HEK293 (cell line): ENCODE measurements around the gene ELOVL5.
A peak's percentile ranks its signal among the peaks of the same experiment; 100 is the strongest.

Experiments
- BCL6B ChIP-seq: fragments of 450-650 bp; formaldehyde crosslinking; IDR thresholded peaks from 2 replicates; pipeline ENCODE4 v1.5.1; 2017; ENCODE audit warnings: missing biosample characterization, missing genetic modification characterization
- HOXA7 ChIP-seq: sonication (generic); formaldehyde crosslinking; IDR thresholded peaks from 2 replicates; pipeline ENCODE4 v1.8.1; 2022; ENCODE audit warnings: missing genetic modification reagents, borderline replicate concordance
- IKZF3 ChIP-seq: fragments of 450-650 bp; IDR thresholded peaks from 2 replicates; pipeline ENCODE4 v1.5.0; 2018; ENCODE audit warnings: missing biosample characterization, mild to moderate bottlenecking, missing genetic modification characterization, moderate library complexity
- KLF17 ChIP-seq: fragments of 450-650 bp; formaldehyde crosslinking; IDR thresholded peaks from 2 replicates; pipeline ENCODE4 v1.5.1; 2016; ENCODE audit warnings: missing biosample characterization, missing genetic modification characterization
- KLF7 ChIP-seq: fragments of 450-650 bp; formaldehyde crosslinking; IDR thresholded peaks from 2 replicates; pipeline ENCODE4 v1.5.1; 2016; ENCODE audit warnings: missing biosample characterization, missing genetic modification characterization, borderline replicate concordance
- PBX3 ChIP-seq: sonication (generic); formaldehyde crosslinking; IDR thresholded peaks from 2 replicates; pipeline ENCODE4 v1.8.1; 2022; ENCODE audit warnings: mild to moderate bottlenecking, moderate library complexity, missing genetic modification reagents
- SP7 ChIP-seq: fragments of 450-650 bp; formaldehyde crosslinking; IDR thresholded peaks from 2 replicates; pipeline ENCODE4 v1.5.1; 2016; ENCODE audit warnings: missing biosample characterization, missing genetic modification characterization
- YY1 ChIP-seq: fragments of 450-650 bp; formaldehyde crosslinking; IDR thresholded peaks from 2 replicates; pipeline ENCODE4 v1.5.1; 2018; ENCODE audit warnings: missing biosample characterization, missing genetic modification characterization
- ZBTB6 ChIP-seq: fragments of 450-650 bp; formaldehyde crosslinking; IDR thresholded peaks from 2 replicates; pipeline ENCODE4 v1.5.1; 2017; ENCODE audit warnings: missing biosample characterization, missing genetic modification characterization
- ZNF10 ChIP-seq: fragments of 450-650 bp; formaldehyde crosslinking; IDR thresholded peaks from 2 replicates; pipeline ENCODE4 v1.5.1; 2017; ENCODE audit warnings: missing biosample characterization, missing genetic modification characterization
- ZNF112 ChIP-seq: fragments of 450-650 bp; formaldehyde crosslinking; IDR thresholded peaks from 2 replicates; pipeline ENCODE4 v1.5.0; 2017; ENCODE audit warnings: missing biosample characterization, missing genetic modification characterization
- ZNF174 ChIP-seq: fragments of 450-650 bp; formaldehyde crosslinking; IDR thresholded peaks from 2 replicates; pipeline ENCODE4 v1.5.0; 2017; ENCODE audit warnings: missing biosample characterization, mild to moderate bottlenecking, missing genetic modification characterization
- ZNF184 ChIP-seq: fragments of 450-650 bp; IDR thresholded peaks from 2 replicates; pipeline ENCODE4 v1.5.1; 2018; ENCODE audit warnings: missing biosample characterization, mild to moderate bottlenecking, missing genetic modification characterization
- ZNF274 ChIP-seq, 2 experiments: fragments of 200-500 bp in 1 of 2; fragments of 450-650 bp in 1 of 2; sonication (Bioruptor generic) in 1 of 2; formaldehyde crosslinking in 1 of 2; IDR thresholded peaks; 2 replicates each; pipeline versions ENCODE4 v1.5.1 to v1.6.1; 2014 to 2016; ENCODE audit warnings: borderline replicate concordance in 1 of 2, inconsistent platforms in 1 of 2, low read length in 1 of 2, missing biosample characterization in 1 of 2, missing genetic modification characterization in 1 of 2
- ZNF335 ChIP-seq: fragments of 450-650 bp; formaldehyde crosslinking; conservative IDR thresholded peaks from 2 replicates; pipeline ENCODE4 v1.5.1; 2016; ENCODE audit warnings: missing biosample characterization, missing genetic modification characterization
- ZNF362 ChIP-seq: fragments of 450-650 bp; formaldehyde crosslinking; IDR thresholded peaks from 2 replicates; pipeline ENCODE4 v1.5.1; 2016; ENCODE audit warnings: missing biosample characterization, missing genetic modification characterization
- ZNF366 ChIP-seq: fragments of 450-650 bp; formaldehyde crosslinking; conservative IDR thresholded peaks from 2 replicates; pipeline ENCODE4 v1.5.1; 2016; ENCODE audit warnings: missing biosample characterization, missing genetic modification characterization
- ZNF37A ChIP-seq: fragments of 450-650 bp; IDR thresholded peaks from 2 replicates; pipeline ENCODE4 v1.5.1; 2018; ENCODE audit warnings: missing biosample characterization, missing genetic modification characterization
- ZNF473 ChIP-seq: fragments of 450-650 bp; formaldehyde crosslinking; IDR thresholded peaks from 2 replicates; pipeline ENCODE4 v1.5.1; 2017; ENCODE audit warnings: missing biosample characterization, missing genetic modification characterization
- ZNF488 ChIP-seq: fragments of 450-650 bp; formaldehyde crosslinking; IDR thresholded peaks from 2 replicates; pipeline ENCODE4 v1.5.1; 2016; ENCODE audit warnings: missing biosample characterization, missing genetic modification characterization
- ZNF514 ChIP-seq: fragments of 450-650 bp; formaldehyde crosslinking; IDR thresholded peaks from 2 replicates; pipeline ENCODE4 v1.5.1; 2016; ENCODE audit warnings: missing biosample characterization, missing genetic modification characterization
- ZNF530 ChIP-seq: fragments of 450-650 bp; formaldehyde crosslinking; IDR thresholded peaks from 2 replicates; pipeline ENCODE4 v1.5.1; 2016; ENCODE audit warnings: low read depth, missing biosample characterization, missing genetic modification characterization
- ZNF549 ChIP-seq: fragments of 450-650 bp; IDR thresholded peaks from 2 replicates; pipeline ENCODE4 v1.5.1; 2018; ENCODE audit warnings: missing biosample characterization, missing genetic modification characterization, mild to moderate bottlenecking, inconsistent platforms, moderate library complexity
- ZNF580 ChIP-seq: fragments of 450-650 bp; formaldehyde crosslinking; IDR thresholded peaks from 2 replicates; pipeline ENCODE4 v1.5.1; 2016; ENCODE audit warnings: missing biosample characterization, missing genetic modification characterization
- ZNF585B ChIP-seq: fragments of 450-650 bp; formaldehyde crosslinking; IDR thresholded peaks from 2 replicates; pipeline ENCODE4 v1.5.1; 2016; ENCODE audit warnings: missing biosample characterization, missing genetic modification characterization
- ZNF596 ChIP-seq: fragments of 450-650 bp; IDR thresholded peaks from 2 replicates; pipeline ENCODE4 v1.5.0; 2018; ENCODE audit warnings: missing biosample characterization, mild to moderate bottlenecking, missing genetic modification characterization, moderate library complexity
- ZNF600 ChIP-seq: fragments of 450-650 bp; formaldehyde crosslinking; IDR thresholded peaks from 2 replicates; pipeline ENCODE4 v1.5.1; 2016; ENCODE audit warnings: missing biosample characterization, missing genetic modification characterization
- ZNF626 ChIP-seq: fragments of 450-650 bp; sonication (Bioruptor Pico); formaldehyde crosslinking; IDR thresholded peaks from 2 replicates; pipeline ENCODE4 v1.5.1; 2018; ENCODE audit warnings: missing biosample characterization, missing genetic modification characterization, inconsistent platforms
- ZNF629 ChIP-seq: fragments of 450-650 bp; formaldehyde crosslinking; IDR thresholded peaks from 2 replicates; pipeline ENCODE4 v1.5.1; 2017; ENCODE audit warnings: missing biosample characterization, missing genetic modification characterization
- ZNF660 ChIP-seq: fragments of 450-650 bp; IDR thresholded peaks from 2 replicates; pipeline ENCODE4 v1.5.1; 2018; ENCODE audit warnings: missing biosample characterization, mild to moderate bottlenecking, missing genetic modification characterization
- ZNF677 ChIP-seq: fragments of 450-650 bp; IDR thresholded peaks from 2 replicates; pipeline ENCODE4 v1.5.0; 2018; ENCODE audit warnings: missing biosample characterization, mild to moderate bottlenecking, missing genetic modification characterization, moderate library complexity
- ZNF747 ChIP-seq: fragments of 450-650 bp; formaldehyde crosslinking; IDR thresholded peaks from 2 replicates; pipeline ENCODE4 v1.5.1; 2016; ENCODE audit warnings: missing biosample characterization, missing genetic modification characterization

Gene ELOVL5

GRCh38 chr6:53326372-53327016, 22.3 kb downstream of the ELOVL5 start (continued):
- TF ChIP-seq ZNF184 (tag by site-specific recombination) (0 out of 2 replicates have a peak, but pooled peaks have one; percentile 43), ZNF366 (tag by site-specific recombination) (peak; percentile 20; the same call in 1 of the 2 replicates), ZNF747 (tag by site-specific recombination) (no peak), PBX3 (no peak; the same call in 1 of the 2 replicates), ZNF274 (IDR thresholded peaks at IDR 0.05; ENCODE audit: low read length) (no peak), ZNF274 (tag by site-specific recombination; IDR thresholded peaks at IDR 0.05; ENCODE audit: borderline replicate concordance) (no peak), ZNF362 (peak; percentile 94), ZNF660 (tag by site-specific recombination) (peak; percentile 86; the same call in 1 of the 2 replicates), ZNF596 (tag by site-specific recombination) (no peak), ZNF629 (tag by site-specific recombination) (peak; percentile 57), ZNF174 (tag by site-specific recombination) (no peak), ZBTB6 (tag by site-specific recombination) (no peak), HOXA7 (CRISPR knock-in tag) (no peak), ZNF10 (tag by site-specific recombination) (no peak), ZNF488 (tag by site-specific recombination) (no peak), ZNF473 (tag by site-specific recombination) (no peak), BCL6B (tag by site-specific recombination) (peak; percentile 68; the same call in 1 of the 2 replicates), ZNF549 (tag by site-specific recombination) (no peak), YY1 (tag by site-specific recombination) (no peak), ZNF626 (tag by site-specific recombination) (no peak), ZNF37A (tag by site-specific recombination) (no peak), ZNF335 (tag by site-specific recombination) (peak; percentile 64), IKZF3 (peak; percentile 63), ZNF585B (tag by site-specific recombination) (no peak), SP7 (tag by site-specific recombination) (peak; percentile 64; the same call in 1 of the 2 replicates), ZNF112 (tag by site-specific recombination) (no peak), ZNF677 (tag by site-specific recombination) (no peak), KLF7 (no peak), ZNF530 (no peak), KLF17 (tag by site-specific recombination) (0 out of 2 replicates have a peak, but pooled peaks have one; percentile 22), ZNF580 (tag by site-specific recombination) (no peak), ZNF600 (tag by site-specific recombination) (peak; percentile 88), ZNF514 (tag by site-specific recombination) (no peak)
